Non-pigmented ciliary epithelial cell (primary cell): ENCODE data around the gene ULBP1.
"Not testable (repeated sequence)": the region's sequence is repeated elsewhere in the genome, so short reads cannot be mapped to it uniquely, and the experiment has no call there.

Experiments used
- DNase-seq: peaks from one replicate; pipeline ENCODE4 v3.0.0-alpha.2; 2010; ENCODE audit warnings: low read depth

Gene ULBP1

DNA sequence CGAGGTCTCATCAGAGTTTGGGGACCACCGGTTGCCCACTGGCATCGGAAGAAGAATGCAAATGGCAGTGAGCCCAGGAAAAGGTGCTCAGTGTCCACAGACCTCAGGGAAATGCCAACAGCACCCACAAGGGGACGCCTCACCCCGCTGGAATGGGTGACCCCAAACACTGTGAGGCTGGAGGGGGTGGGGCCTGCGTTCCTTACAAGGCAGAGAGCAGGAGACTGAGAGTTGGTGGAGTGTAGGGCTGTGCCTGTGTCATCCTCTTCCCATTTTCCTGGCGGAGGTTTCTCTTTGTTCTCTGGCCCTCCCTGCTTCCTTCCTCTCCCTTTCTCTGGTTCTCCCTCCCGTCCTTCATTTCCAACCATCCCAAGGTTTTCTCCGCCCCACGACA lies 9.8 kb upstream of the ULBP1 start:
- DNase-seq: not testable (repeated sequence)

- not testable (repeated sequence) for DNase-seq
Measured at GRCh38 chr6:149954328-149954983, 9.3 kb upstream of the ULBP1 start.

DNA sequence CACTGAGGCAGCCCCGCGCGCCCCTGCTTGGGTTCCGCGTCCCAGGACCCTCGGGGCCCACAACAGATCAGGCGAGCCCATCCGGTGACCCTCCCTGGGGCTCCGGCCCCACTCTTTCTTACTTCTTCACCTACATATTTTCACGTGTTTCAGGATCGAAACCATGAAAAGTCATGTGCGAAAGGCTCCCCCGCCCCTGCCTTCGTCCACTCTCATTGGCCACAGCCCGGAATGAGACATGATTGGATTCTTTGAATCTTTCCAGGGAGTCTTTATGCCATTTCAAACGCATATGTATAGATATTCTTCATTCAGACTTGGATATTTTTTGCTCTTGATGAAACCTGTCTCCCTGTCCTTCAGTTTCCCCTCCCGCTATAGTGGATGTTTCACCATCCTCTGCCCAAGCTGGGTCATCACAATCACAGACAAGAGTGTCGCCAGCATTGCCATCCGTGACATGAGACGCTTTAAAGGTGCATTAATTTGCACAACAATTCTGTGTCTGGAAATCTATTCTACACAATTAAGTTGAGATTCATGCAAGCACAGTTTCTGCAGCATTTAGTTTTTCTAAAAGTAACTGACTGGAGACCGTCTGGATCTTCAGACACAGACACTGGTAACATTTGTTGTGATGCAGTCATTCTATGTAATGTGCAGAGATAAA lies 8.6 kb upstream of the ULBP1 start:
- DNase-seq: not testable (repeated sequence)

DNA sequence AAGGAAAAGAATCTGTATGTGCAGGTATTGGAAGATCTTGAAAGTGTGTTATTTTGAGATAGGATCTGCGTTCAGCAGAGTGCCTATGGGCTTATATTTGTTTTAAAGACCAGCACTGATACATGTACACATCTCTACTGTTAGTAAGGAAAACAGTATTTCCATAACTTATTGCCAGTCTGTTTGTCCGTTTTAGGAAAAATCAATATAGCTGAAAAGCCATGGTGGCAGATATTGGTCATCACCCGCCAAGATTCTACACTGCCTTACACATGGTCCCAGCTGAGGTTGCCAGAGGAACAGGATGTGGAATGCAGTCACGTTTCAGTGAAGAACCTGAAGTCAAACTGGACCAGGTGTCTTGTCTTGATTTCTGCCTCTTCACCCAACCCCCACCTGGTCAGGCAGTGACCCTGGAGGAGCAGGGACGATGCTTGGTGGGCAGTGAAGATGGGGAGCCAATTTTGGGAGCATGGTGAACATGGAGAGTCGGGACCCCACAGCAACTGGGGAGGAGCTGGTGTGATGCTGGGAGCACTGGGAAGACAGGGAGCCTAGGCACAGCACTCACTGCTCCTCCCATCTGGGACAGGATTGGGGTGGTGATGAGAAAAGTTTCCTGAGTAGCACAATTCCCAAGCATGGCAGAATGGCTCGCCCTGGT lies 8.0 kb upstream of the ULBP1 start:
- not testable (repeated sequence) for DNase-seq

- DNase-seq: not testable (repeated sequence)
Measured at GRCh38 chr6:149958124-149958523, 5.6 kb upstream of the ULBP1 start.

DNA sequence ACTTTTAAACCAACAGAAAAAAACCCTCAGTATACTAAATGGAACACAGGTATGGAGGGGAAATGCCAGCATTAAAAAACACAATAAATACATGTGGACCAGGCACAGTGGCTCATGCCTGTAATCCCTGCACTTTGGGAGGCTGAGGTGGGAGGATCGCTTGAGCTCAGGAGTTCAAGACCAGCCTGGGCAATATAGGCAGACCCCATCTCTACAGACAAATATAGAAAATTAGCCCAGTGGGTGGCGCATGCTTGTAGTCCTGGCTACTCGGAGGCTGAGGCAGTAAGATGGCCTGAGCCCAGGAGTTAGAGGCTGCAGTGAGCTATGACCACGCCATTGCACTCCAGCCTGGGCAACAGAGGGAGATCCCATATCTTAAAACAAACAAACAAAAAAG lies 3.9 kb upstream of the ULBP1 start:
- not testable (repeated sequence) for DNase-seq

GRCh38 chr6:149960488-149960887 lies 3.3 kb upstream of the ULBP1 start:
- no peak for DNase-seq

- DNase-seq: no peak
Measured at GRCh38 chr6:149961728-149962425, 1.9 kb upstream of the ULBP1 start.

GRCh38 chr6:149962461-149963211 lies 1.1 kb upstream of the ULBP1 start:
- DNase-seq: no peak

GRCh38 chr6:149963212-149963461 lies 606 bp upstream of the ULBP1 start:
- DNase-seq: no peak

GRCh38 chr6:149964308-149965193 lies 808 bp downstream of the ULBP1 start:
- no peak for DNase-seq

DNA sequence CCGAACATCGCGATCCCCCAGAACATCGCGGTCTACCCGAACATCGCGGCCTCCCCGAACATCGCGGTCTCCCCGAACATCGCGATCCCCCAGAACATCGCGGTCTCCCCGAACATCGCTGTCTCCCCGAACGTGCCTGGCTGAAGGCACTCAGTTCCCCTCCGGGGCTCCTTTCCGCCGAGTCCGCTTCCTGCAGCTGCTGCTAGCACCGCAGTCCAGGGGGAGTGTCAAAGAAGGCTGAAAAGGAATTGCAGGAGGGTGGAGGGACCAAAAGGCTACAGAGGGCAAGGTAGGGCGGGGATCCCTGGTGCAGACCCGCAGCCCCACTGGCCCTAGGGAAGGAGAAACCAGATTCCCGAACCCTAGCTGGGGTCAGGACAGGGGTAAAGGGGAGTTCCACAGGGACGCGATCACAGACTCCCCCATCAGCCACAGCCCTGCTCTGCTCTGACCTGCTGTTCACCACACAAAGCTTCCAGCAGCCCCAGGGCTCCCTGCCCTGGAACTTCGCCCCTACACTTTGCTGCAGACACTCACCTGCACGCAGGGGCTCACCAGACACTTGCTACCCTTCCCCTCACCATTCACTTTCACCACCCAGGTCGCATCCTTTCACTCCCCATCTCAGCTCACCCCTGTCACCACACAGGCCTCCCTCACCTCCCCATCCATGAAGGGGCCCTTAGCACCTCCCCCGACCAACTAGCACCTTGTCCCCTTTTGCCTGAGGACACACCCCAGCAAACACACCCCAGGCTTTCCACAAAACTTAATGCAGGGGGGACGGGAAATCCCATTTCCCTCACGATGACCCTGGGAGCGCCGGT lies 1.7 kb downstream of the ULBP1 start:
- DNase-seq: no peak

- DNase-seq: not testable (repeated sequence)
Measured at GRCh38 chr6:149966319-149966718, 2.6 kb downstream of the ULBP1 start.

DNA sequence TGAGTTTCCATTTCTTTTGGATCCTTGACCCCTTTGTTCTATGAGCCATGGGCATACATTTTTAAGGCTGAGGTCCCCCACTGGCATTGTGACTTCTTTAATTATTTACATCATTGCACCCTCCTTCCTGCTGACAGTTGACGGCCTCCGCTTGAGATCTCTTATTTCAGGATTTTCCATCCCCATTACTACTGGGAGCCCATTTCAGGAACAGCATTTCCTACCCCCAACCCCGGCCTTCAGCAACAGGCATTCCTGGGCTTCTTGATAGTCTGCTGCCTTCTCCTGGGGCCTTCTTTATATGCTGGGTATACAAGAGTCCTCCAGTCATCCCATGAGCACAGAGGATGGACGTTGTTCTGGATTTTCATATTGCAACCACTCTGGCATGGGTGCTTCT lies 3.8 kb downstream of the ULBP1 start:
- DNase-seq: no peak

GRCh38 chr6:149967999-149968398 lies 4.3 kb downstream of the ULBP1 start:
- not testable (repeated sequence) for DNase-seq

GRCh38 chr6:149968909-149969308 lies 5.2 kb downstream of the ULBP1 start:
- not testable (repeated sequence) for DNase-seq

DNA sequence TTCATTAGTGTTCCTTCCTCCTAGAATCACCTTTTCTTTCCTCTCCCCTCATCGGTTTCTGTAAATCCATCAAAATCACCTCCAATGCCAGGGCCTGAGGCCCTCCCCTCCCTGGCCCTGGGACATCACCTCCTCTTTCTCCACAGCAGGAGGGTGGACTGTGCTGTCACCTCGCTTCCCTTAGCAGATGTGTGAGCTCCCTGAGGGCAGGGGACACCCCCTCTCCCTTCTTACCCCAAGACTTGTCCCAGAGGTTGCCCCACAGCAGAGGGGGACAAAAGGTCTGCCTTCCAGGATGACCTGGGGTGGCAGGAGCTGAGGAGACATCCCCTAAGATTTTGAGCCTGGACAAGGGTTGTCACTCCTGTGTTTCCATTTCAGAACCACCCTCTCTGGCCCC lies 5.9 kb downstream of the ULBP1 start:
- no peak for DNase-seq

GRCh38 chr6:149974394-149974793 lies 10.7 kb downstream of the ULBP1 start:
- not testable (repeated sequence) for DNase-seq

DNA sequence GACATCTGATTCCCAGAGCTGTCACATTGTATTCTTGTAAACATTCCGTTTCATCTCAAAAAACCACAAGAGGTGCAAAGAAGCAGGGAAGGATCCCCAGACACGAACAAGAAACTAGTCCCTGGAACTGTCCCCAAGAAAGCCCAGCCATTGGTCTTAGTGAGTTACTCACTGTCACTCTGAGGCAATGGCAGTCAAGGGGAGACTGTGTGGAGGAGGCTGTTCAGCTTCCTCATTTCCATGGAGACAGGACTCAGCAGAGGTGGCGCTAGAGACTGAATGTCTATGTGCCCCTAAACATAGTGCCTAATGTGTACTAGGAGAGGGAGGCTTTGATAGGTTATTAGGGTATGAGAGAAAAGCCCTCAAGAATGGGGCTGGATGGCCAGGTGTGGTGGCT lies 11.1 kb downstream of the ULBP1 start:
- no peak for DNase-seq

DNA sequence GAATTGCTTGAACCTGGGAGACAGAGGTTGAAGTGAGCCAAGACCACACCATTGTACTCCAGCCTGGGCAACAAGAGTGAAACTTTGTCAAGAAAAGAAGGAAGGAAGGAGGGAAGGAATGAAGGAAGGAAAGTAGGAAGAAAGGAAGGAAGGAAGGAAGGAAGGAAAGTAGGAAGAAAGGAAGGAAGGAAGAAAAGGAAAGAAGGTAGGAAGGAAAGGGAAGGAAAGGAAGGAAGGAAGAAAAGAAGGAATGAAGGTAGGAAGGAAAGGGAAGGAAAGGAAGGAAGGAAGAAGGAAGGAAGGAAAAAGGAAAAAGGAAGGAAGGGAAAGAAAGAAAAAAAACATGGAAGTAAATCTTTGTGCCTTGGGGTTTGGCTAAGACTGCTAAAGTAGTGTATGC lies 11.7 kb downstream of the ULBP1 start:
- no peak for DNase-seq
